Glomerular visceral epithelial cell (primary cell): ENCODE data around the gene ZNF562.
"Not testable (repeated sequence)": the region's sequence is repeated elsewhere in the genome, so short reads cannot be mapped to it uniquely, and the experiment has no call there.

Experiments used
- DNase-seq: peaks from one replicate; pipeline ENCODE4 v3.0.0-alpha.2; 2016; ENCODE audit errors: extremely low spot score

The ZNF562 gene

DNA sequence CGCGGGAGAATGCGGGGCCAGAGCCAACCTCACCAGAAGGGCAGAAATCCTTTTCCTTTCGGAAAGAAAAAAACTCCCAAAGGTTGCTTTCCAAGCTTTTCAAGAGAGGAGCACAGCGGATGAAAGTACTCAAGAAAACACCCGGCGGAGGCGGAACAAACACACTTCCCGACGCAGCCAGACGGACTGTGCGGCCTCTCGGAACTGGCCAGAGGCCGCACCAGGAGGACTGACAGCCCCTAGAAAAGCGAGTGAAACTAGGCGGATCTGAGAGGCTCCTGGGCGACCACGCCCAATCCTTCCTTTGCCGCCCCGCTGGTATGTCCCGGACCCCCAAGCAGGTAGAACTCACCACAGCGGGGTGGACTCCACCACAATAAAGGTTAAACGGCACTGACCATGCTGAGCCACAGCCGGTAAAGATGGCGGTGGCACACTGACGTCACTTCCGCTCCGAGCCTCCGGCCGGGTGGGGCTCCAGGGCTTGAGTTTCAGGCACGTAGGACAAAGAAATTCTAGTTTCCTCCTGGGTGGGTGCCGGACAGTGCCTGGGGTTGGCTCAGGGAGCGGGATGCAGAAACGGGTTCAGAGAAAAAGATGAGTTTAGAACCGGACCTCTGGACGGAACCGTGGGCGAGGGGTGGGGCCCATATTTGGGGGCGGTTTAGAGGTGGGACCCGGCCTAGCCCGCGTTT lies at the start of gene ZNF562:
ZNF562 (minus strand) TSS at position 438 of the 695 bp plus-strand sequence. CDS start 14,356 bp downstream, outside the sequence.
- DNase-seq: peak; percentile 90

DNA sequence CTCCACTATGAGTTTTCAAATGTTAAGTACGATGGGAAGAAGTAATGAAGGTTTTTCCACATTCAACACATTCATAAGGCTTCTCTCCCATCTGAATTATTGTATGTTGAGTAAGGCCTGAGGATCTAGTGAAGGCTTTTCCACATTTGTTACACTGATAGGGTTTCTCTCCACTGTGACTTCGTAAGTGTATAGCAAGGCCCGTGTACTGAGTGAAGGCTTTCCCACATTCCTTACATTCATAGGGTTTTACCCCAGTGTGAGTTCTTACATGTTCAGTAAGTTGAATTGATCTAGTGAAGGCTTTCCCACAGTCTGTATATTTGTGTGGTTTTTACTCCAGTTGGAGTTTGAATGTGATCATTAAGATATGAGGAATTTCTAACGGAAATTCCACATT lies 49.3 kb upstream of the ZNF562 start:
- no peak for DNase-seq

GRCh38 chr19:9721861-9722260 lies 47.0 kb upstream of the ZNF562 start:
- DNase-seq: no peak

DNA sequence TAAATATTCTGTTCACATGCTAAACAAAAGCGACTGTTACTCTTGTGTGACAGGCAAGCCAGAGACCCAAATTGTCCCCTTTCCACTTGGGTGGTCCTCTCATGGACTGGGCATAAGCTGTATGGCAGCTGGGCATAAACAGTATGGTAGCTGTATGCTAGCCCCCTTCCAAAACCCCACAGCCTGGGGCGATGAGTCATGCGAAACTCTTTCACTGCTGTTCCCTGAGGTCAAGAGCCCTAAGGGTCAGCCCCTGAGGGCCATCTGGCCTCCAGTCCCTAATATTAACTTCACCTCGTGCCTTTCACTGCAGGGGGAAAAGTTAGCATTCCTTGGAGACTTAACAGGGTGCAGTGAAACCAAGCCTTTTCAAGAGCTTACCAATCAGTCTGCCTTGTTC lies 45.6 kb upstream of the ZNF562 start:
- DNase-seq: no peak

DNA sequence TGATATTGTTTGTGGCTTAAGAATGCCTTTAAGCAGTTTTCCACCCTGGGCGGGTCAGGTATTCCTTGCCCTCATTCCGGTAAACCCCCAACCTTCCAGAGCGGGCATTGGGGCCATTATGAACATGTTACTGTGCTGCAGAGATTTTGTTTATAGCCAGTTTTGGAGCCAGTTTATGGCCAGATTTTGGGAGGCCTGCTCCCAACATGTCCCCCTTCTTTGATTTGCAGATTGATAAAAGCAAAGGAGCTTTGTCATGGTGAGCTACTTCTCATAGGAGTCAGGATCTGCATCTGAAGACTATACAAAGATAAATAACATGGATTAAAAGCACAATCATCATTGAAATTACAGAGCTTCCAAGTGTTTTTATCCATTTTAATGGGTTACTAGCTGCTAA lies 36.9 kb upstream of the ZNF562 start:
- no peak for DNase-seq

GRCh38 chr19:9709305-9709704 lies 34.4 kb upstream of the ZNF562 start:
- no peak for DNase-seq

DNA sequence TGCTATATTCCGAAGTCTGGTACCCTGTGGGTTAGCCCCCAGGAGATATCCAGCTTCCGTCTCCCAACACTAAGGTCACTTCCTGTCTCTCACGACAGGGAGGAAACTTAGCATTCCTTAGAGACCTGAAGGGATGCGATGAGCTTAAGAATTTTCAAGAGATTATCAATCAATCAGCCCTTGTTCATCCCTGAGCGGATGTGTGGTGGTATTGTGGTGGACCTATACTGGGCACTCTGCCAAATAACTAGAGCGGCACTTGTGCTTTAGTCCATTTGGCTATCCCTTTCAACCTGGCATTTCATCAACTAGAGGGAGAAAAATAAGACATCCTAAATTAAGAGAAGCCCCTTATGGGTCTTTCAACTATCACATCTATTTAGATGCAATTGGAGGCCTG lies 30.9 kb upstream of the ZNF562 start:
- DNase-seq: no peak

- DNase-seq: no peak
Observed at GRCh38 chr19:9702186-9702585, 27.3 kb upstream of the ZNF562 start.

- no peak for DNase-seq
Observed at GRCh38 chr19:9700229-9700981, 25.5 kb upstream of the ZNF562 start.

DNA sequence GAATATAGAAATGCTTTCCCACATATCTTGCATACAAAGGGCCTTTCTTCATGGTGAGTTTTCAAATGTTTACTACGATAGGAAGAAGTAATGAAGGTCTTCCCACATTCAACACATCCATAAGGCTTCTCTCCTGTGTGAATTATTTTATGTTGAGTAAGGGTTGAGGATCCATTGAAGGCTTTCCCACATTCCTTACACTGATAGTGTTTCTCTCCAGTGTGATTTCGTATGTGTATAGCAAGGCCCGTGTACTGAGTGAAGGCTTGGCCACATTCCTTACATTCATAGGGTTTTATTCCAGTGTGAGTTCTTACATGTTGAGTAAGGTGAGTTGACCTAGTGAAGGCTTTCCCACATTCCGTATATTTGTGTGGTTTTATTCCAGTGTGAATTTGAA lies 15.4 kb upstream of the ZNF562 start:
- not testable (repeated sequence) for DNase-seq

DNA sequence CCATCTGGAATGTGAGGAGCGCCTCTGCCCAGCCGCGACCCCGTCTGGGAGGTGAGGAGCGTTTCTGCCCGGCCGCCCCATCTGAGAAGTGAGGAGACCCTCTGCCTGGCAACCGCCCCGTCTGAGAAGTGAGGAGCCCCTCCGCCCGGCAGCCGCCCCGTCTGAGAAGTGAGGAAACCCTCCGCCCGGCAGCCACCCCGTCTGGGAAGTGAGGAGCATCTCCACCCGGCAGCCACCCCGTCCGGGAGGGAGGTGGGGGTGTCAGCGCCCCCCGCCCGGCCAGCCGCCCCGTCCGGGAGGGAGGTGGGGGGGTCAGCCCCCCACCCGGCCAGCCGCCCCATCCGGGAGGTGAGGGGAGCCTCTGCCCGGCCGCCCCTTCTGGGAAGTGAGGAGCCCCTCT lies 5.1 kb upstream of the ZNF562 start:
- not testable (repeated sequence) for DNase-seq

DNA sequence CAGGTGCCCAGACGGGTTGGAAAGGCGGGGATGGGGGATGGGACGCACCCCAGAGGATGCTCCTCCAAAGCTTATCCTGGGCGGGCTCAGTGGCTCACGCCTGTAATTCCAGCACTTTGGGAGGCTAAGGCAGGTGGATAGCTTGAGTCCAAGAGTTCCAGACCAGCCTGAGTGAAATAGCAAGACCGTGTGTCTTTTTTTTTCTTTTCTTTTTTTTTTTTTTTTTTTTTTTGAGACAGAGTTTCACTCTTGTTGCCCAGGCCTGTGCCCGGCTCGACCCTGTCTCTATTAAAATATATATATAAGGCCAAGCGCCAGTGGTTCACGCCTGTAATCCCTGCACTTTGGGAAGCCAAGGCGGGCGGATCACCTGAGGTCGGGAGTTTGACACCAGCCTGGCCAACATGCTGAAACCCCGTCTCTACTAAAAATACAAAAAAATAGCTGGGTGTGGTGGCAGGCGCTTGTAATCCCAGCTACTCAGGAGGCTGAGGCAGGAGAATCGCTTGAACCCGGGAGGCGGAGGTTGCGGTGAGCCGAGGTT lies 530 bp upstream of the ZNF562 start:
- not testable (repeated sequence) for DNase-seq

- DNase-seq: peak; percentile 38
Observed at GRCh38 chr19:9673912-9674662, 813 bp downstream of the ZNF562 start.

- DNase-seq: no peak
Observed at GRCh38 chr19:9672893-9673292, 2.0 kb downstream of the ZNF562 start.

DNA sequence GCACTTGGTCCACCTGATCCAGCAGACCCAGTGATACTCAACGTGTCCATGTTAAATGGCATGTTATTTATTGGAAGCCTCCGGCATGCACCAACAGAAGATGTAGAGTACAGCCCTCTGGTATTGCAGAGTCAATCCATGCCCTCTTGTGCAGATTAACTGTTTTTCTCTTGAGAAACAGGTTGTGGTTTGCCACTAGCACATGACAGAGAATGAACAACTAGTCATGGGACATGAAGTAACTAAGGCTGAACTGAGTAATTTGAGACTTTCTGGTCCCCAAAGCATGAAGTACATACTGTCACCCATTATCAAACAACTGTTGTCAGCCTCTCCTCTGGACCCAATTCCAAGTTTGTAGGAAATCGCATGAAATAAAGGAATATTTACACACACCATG lies 3.2 kb downstream of the ZNF562 start:
- DNase-seq: no peak

- DNase-seq: no peak
Observed at GRCh38 chr19:9668544-9668943, 6.4 kb downstream of the ZNF562 start.

DNA sequence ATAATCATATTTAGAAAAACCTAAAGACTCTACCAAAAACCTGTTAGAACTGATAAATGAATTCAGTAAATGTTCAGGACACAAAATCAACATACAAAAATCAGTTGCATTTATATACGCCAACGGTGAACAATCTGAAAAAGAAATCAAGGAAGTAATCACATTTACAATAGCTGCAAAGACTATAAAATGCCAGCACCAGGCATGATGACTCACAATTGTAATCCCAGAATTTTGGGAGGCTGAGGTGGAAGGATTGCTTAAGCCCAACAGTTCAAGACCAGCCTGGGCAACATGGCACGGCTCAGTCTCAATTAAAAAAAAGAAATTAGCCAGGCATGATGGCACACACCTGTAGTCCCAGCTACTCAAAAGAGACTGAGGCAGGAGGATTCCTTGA lies 7.0 kb downstream of the ZNF562 start:
- no peak for DNase-seq

GRCh38 chr19:9658769-9659168 lies 16.1 kb downstream of the ZNF562 start:
- DNase-seq: no peak

GRCh38 chr19:9653066-9653555 lies 21.8 kb downstream of the ZNF562 start:
- DNase-seq: not testable (repeated sequence)

DNA sequence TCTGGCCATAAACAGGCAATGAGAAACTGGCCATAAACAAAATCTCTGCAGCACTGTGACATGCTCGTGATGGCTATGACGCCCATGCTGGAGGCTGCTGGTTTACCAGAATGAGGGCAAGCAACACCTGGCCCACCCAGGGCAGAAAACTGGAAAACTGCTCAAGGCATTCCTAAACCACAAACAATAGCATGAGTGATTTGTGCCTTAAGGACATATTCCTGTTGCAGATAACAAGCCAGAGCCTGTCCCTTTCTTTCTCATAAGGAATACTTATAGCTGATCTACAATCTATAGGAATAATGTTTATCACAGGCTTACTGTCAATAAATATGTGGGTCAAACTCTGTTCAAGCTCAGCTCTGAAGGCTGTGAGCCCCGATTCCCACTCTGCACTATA lies 23.4 kb downstream of the ZNF562 start:
- DNase-seq: not testable (repeated sequence)

- no peak for DNase-seq
Observed at GRCh38 chr19:9650345-9650744, 24.6 kb downstream of the ZNF562 start.

DNA sequence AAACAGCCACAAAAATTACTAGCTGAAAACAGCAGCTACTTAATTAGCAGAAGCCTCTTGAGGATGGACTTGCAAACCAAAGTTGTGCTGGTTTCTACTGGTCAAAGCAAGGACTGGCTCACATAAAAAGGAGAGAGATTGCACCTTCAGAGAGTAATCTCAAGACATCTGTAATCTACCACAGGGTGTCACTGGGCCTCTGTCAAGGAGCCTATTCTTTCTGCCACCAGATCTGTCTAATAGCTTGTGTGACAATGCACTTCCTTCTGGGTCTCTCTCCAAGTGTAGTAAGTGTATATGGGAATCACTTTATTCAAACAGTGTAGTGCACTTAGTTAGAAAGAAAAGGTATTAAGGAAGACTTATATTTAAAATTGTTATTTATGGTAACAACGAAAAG lies 29.4 kb downstream of the ZNF562 start:
- no peak for DNase-seq
